ENCODE measurements around the gene SCP2D1. TPM values are rescaled to one million over a fixed set of nuclear protein-coding genes. Genes with fewer than 3 reads are reported as not detected.

SCP2D1 gene
- total and polyA plus RNA-seq, 9 of the 15 experiments (the other 6 are each of a cell fraction or from before 2014, with no cell fraction given), result not detected

DNA sequence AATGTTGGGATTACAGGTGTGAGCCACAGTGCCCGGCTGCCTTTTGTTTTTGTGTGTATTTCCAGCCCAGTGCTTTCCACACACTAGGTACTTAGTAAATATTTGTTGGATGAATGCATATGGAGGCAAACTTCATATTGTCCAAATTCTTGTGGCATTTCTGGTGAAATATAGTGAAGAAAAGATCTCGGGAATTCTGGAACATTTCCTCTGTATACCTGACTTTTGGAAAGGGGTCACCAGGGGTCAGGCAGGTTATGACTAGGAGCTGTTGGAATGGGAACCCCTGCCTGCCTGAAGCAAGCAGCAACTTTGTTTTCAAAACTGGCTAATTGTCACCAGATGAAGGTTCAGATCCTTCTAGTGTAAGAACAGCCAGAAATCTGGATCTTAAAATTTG lies 12.1 kb upstream of the SCP2D1 start (continued):
- TF ChIP-seq STAT5A (IDR thresholded peaks at IDR 0.05; ENCODE audit: borderline replicate concordance, low read length), result no peak
- TF ChIP-seq SRSF3 (IDR thresholded peaks at IDR 0.05; ENCODE audit: insufficient read depth, low read length), result no peak
- no peak for TF ChIP-seq JUN (IDR thresholded peaks at IDR 0.05; ENCODE audit: borderline replicate concordance, low read depth, low read length)
- TF ChIP-seq JUN (CRISPR knock-in tag; IDR thresholded peaks at IDR 0.05; ENCODE audit: borderline replicate concordance), result no peak
- TF ChIP-seq XRCC3 (IDR thresholded peaks at IDR 0.05), result no peak
- TF ChIP-seq, protein P1, sequence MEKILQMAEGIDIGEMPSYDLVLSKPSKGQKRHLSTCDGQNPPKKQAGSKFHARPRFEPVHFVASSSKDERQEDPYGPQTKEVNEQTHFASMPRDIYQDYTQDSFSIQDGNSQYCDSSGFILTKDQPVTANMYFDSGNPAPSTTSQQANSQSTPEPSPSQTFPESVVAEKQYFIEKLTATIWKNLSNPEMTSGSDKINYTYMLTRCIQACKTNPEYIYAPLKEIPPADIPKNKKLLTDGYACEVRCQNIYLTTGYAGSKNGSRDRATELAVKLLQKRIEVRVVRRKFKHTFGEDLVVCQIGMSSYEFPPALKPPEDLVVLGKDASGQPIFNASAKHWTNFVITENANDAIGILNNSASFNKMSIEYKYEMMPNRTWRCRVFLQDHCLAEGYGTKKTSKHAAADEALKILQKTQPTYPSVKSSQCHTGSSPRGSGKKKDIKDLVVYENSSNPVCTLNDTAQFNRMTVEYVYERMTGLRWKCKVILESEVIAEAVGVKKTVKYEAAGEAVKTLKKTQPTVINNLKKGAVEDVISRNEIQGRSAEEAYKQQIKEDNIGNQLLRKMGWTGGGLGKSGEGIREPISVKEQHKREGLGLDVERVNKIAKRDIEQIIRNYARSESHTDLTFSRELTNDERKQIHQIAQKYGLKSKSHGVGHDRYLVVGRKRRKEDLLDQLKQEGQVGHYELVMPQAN (IDR thresholded peaks at IDR 0.05; ENCODE audit: borderline replicate concordance), result no peak
- TF ChIP-seq, protein P2, sequence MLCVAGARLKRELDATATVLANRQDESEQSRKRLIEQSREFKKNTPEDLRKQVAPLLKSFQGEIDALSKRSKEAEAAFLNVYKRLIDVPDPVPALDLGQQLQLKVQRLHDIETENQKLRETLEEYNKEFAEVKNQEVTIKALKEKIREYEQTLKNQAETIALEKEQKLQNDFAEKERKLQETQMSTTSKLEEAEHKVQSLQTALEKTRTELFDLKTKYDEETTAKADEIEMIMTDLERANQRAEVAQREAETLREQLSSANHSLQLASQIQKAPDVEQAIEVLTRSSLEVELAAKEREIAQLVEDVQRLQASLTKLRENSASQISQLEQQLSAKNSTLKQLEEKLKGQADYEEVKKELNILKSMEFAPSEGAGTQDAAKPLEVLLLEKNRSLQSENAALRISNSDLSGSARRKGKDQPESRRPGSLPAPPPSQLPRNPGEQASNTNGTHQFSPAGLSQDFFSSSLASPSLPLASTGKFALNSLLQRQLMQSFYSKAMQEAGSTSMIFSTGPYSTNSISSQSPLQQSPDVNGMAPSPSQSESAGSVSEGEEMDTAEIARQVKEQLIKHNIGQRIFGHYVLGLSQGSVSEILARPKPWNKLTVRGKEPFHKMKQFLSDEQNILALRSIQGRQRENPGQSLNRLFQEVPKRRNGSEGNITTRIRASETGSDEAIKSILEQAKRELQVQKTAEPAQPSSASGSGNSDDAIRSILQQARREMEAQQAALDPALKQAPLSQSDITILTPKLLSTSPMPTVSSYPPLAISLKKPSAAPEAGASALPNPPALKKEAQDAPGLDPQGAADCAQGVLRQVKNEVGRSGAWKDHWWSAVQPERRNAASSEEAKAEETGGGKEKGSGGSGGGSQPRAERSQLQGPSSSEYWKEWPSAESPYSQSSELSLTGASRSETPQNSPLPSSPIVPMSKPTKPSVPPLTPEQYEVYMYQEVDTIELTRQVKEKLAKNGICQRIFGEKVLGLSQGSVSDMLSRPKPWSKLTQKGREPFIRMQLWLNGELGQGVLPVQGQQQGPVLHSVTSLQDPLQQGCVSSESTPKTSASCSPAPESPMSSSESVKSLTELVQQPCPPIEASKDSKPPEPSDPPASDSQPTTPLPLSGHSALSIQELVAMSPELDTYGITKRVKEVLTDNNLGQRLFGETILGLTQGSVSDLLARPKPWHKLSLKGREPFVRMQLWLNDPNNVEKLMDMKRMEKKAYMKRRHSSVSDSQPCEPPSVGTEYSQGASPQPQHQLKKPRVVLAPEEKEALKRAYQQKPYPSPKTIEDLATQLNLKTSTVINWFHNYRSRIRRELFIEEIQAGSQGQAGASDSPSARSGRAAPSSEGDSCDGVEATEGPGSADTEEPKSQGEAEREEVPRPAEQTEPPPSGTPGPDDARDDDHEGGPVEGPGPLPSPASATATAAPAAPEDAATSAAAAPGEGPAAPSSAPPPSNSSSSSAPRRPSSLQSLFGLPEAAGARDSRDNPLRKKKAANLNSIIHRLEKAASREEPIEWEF (CRISPR knock-in tag; IDR thresholded peaks at IDR 0.05), result no peak

Data from K562 (cell line).